CD4-positive, alpha-beta memory T cell (primary cell): ENCODE data around the gene RAB4A. TPM values are rescaled to one million over a fixed set of nuclear protein-coding genes. Genes with fewer than 3 reads are reported as not detected.

Experiments
- CTCF ChIA-PET: fragments of 350-600 bp; sonication (Branson Sonifier 250); formaldehyde crosslinking; loops from one replicate; lab custom pipeline; 2021; ENCODE audit warnings: inconsistent platforms; ENCODE audit not compliant: partially characterized antibody; lab: Charles Lee
- POLR2A ChIA-PET: fragments of 350-600 bp; sonication (Branson Sonifier 250); formaldehyde crosslinking; loops from one replicate; lab custom pipeline; 2021; ENCODE audit not compliant: partially characterized antibody; lab: Charles Lee
- DNase-seq, 5 donors: peaks; one replicate each; pipeline versions ENCODE4 v3.0.0 to v3.0.0-alpha.2; 2020 to 2022; ENCODE audit warnings: mixed read lengths in 1 of 5
- H3K27ac ChIP-seq: one replicate; pipeline ENCODE4 v1.7.0; 2013; ENCODE audit warnings: low read depth, low read length
- H3K27me3 ChIP-seq: 2 replicates; pipeline ENCODE4 v1.7.0; 2013; ENCODE audit warnings: mild to moderate bottlenecking, low read length, moderate library complexity; ENCODE audit not compliant: insufficient read depth
- H3K36me3 ChIP-seq: 2 replicates; pipeline ENCODE4 v1.7.0; 2013; ENCODE audit warnings: mild to moderate bottlenecking, low read length, moderate library complexity; ENCODE audit not compliant: insufficient read depth
- H3K4me1 ChIP-seq: 2 replicates; pipeline ENCODE4 v1.7.0; 2013; ENCODE audit warnings: mild to moderate bottlenecking, low read length, moderate library complexity; ENCODE audit not compliant: insufficient read depth
- H3K4me3 ChIP-seq, 2 donors: one replicate each; pipeline ENCODE4 v1.7.0; 2013; ENCODE audit warnings: low read length in 2 of 2, mild to moderate bottlenecking in 1 of 2
- H3K9me3 ChIP-seq, 2 donors: one replicate each; pipeline ENCODE4 v1.7.0; 2013; ENCODE audit warnings: low read length in 2 of 2, control low read depth in 1 of 2; ENCODE audit not compliant: control insufficient read depth in 1 of 2
- H3K27ac Mint-ChIP-seq, 7 donors: one replicate each; pipeline ENCODE4 v1.8.0; 2020 to 2021; ENCODE audit warnings: mixed read lengths in 7 of 7, mild to moderate bottlenecking in 6 of 7, inconsistent platforms in 3 of 7, moderate library complexity in 3 of 7
- H3K27me3 Mint-ChIP-seq, 2 donors: one replicate each; pipeline ENCODE4 v1.8.0; 2020 to 2021; ENCODE audit warnings: mixed read lengths in 2 of 2
- H3K36me3 Mint-ChIP-seq, 2 donors: one replicate each; pipeline ENCODE4 v1.8.0; 2020 to 2021; ENCODE audit warnings: mixed read lengths in 2 of 2, inconsistent platforms in 1 of 2, mild to moderate bottlenecking in 1 of 2
- H3K4me1 Mint-ChIP-seq, 4 donors: one replicate each; pipeline ENCODE4 v1.8.0; 2020 to 2021; ENCODE audit warnings: mixed read lengths in 4 of 4, mild to moderate bottlenecking in 1 of 4
- H3K4me3 Mint-ChIP-seq, 8 donors: one replicate each; pipeline ENCODE4 v1.8.0; 2020 to 2021; ENCODE audit warnings: mixed read lengths in 8 of 8, mild to moderate bottlenecking in 7 of 8, moderate library complexity in 6 of 8, inconsistent platforms in 3 of 8
- H3K9me3 Mint-ChIP-seq, 8 donors: one replicate each; pipeline ENCODE4 v1.8.0; 2020 to 2021; ENCODE audit warnings: mixed read lengths in 8 of 8, mild to moderate bottlenecking in 5 of 8, inconsistent platforms in 3 of 8, moderate library complexity in 1 of 8
- intact Hi-C: fragments of 100-400 bp; cut with micrococcal nuclease; formaldehyde crosslinking; loops from one replicate; pipeline ENCODE4 v1.15.1; 2023
- polyA plus RNA-seq, 2 donors: library from polyadenylated mRNA; unstranded; fragments of 300-500 nt; fragmentation: Illumina TruSeq; gene quantifications; one replicate each; pipeline ENCODE4 v1.2.3, GENCODE V29; 2021
- total RNA-seq, 2 experiments: library from RNA; stranded (reverse); gene quantifications; one replicate each; pipeline ENCODE4 v1.2.3, GENCODE V29; 2021

Gene RAB4A
- total and polyA plus RNA-seq, 4 experiments from 2014 or later = 18.8 to 44.9 (median 33.3) TPM

DNA sequence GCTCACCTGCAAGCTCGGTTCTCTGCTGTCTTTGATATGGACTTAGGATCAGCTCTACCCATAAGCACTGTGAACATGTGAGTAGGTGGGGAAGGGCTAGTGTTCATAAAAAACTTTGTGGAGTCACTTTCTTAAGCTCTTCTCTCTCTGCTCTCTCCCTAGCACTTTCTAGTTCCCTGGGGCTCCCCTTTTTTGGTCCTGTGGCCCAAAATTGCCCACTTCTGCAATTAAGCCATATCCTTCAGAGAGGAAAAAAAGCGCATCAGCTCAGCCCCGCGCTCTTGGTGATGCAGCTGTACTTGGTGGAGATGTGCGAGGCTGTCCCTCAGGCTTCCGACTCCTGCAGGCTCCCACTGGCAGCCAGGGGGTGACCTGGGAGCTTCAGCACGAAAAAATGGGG lies 48.6 kb downstream of the RAB4A start:
- Histone ChIP-seq H3K27ac (no peak overlapping the region), H3K4me3 (no peak overlapping the region), H3K9me3 (no peaks in the 10 kb centered on the region), H3K36me3 (peaks cover 9% of the 10 kb centered on the region), H3K4me1 (no peaks in the 10 kb centered on the region), H3K27me3 (no peaks in the 10 kb centered on the region)
- Mint-ChIP-seq H3K4me1 (peaks cover 0 to 10% (median 8%) of the 10 kb centered on the region in 4 donors), H3K27me3 (no peaks in the 10 kb centered on the region), H3K4me3 (no peak overlapping the region), H3K9me3 (no peaks in the 10 kb centered on the region), H3K36me3 (peaks cover 32 to 41% of the 10 kb centered on the region in 2 donors), H3K27ac (no peak overlapping the region)
- intact Hi-C loops = no loop called here
- POLR2A ChIA-PET = interaction anchor here (1.0 kb wide), 1 partner anchor 23 kb away, joined by 3 read pairs; no protein-coding TSS in a partner anchor
- CTCF ChIA-PET = interaction anchor here (0.6 to 1.4 kb wide), 2 partner anchors 65 to 163 kb away, joined by 3 read pairs; no protein-coding TSS in a partner anchor
- no peak for DNase-seq

DNA sequence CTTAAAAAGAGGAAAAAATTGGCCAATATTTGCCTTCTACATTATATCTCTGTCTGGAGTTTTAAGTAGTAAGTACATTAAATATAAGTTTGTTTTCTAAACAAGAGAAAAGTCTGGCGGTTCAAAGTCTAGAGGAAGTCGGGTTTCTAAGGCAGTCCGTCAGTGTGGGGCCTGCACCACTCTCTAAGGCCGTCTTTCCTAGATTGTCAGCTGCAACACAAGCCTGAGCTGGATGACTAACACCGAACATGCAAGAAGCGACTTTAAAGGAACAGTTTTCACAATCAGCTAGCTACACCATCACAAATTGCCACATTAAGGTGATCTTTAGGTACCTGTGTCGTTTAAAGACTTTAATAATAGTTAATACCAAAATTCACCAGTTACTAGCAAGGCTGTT lies 52.3 kb downstream of the RAB4A start:
- H3K36me3 Mint-ChIP-seq = peaks cover 49 to 50% of the 10 kb centered on the region in 2 donors
- CTCF ChIA-PET = no interaction called here
- H3K4me3 Mint-ChIP-seq = no peak overlapping the region
- POLR2A ChIA-PET = no interaction called here
- peaks cover 9% of the 10 kb centered on the region for H3K36me3 ChIP-seq
- no peaks in the 10 kb centered on the region for H3K9me3 Mint-ChIP-seq
- no peak overlapping the region for H3K27ac ChIP-seq
- no peaks in the 10 kb centered on the region for H3K27me3 Mint-ChIP-seq
- no peaks in the 10 kb centered on the region for H3K9me3 ChIP-seq
- DNase-seq = no peak
- H3K27me3 ChIP-seq = no peaks in the 10 kb centered on the region
- peaks cover 7 to 42% (median 35%) of the 10 kb centered on the region in 4 donors for H3K4me1 Mint-ChIP-seq
- peaks cover 13% of the 10 kb centered on the region for H3K4me1 ChIP-seq
- H3K4me3 ChIP-seq = no peak overlapping the region
- intact Hi-C loops = no loop called here
- peak overlapping the region in 2 of 7 donors; percentile 51 to 60 for H3K27ac Mint-ChIP-seq

DNA sequence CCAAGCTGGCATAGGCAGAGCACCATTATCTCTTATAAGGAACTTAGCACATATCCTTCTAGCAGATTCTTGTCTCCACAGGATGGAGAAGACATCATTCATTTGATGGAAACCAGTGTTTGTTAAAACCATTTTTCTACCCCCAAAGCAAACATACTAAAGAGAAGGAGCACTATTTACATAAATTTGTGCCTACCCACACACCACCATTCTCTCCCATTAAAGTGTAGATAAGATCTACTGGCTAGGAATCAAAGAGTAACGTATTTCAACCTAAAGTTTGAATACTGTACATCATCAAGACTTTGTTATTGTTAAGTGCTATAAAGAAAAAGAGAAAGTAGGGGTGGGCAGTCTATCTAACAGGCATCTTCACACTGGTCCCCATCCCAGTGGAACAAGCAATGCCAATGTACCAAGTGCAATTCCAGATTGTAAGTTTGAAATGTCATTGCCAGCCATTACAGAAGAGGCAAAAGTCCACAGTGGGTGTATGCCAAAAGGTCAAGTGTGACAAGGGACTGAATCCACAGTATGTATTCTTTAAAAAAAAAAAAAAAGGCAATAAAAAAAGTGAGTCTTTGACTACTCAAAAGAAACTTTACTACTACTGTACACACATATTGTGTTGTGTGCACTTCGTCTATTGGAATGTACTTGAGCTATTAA lies 53.1 kb downstream of the RAB4A start:
- Histone ChIP-seq H3K27ac (no peak overlapping the region), H3K36me3 (peaks cover 9% of the 10 kb centered on the region), H3K27me3 (no peaks in the 10 kb centered on the region), H3K4me1 (peaks cover 16% of the 10 kb centered on the region), H3K9me3 (no peaks in the 10 kb centered on the region), H3K4me3 (no peak overlapping the region)
- H3K4me3 Mint-ChIP-seq = peak overlapping the region in 2 of 8 donors; percentile 5 to 72
- intact Hi-C loops = no loop called here
- POLR2A ChIA-PET = interaction anchor here (3.8 kb wide), 1 partner anchor 18 kb away, joined by 21 read pairs; the partner anchor contains the start of gene CCSAP
- H3K4me1 Mint-ChIP-seq = peaks cover 7 to 51% (median 40%) of the 10 kb centered on the region in 4 donors
- DNase-seq = no peak
- no peaks in the 10 kb centered on the region for H3K9me3 Mint-ChIP-seq
- H3K27me3 Mint-ChIP-seq = no peaks in the 10 kb centered on the region
- H3K27ac Mint-ChIP-seq = peak overlapping the region in 6 of 7 donors; percentile 36 to 96 (median 58)
- CTCF ChIA-PET = interaction anchor here (0.5 kb wide), 1 partner anchor 211 kb away, joined by 3 read pairs; no protein-coding TSS in a partner anchor
- H3K36me3 Mint-ChIP-seq = peaks cover 50 to 57% of the 10 kb centered on the region in 2 donors

DNA sequence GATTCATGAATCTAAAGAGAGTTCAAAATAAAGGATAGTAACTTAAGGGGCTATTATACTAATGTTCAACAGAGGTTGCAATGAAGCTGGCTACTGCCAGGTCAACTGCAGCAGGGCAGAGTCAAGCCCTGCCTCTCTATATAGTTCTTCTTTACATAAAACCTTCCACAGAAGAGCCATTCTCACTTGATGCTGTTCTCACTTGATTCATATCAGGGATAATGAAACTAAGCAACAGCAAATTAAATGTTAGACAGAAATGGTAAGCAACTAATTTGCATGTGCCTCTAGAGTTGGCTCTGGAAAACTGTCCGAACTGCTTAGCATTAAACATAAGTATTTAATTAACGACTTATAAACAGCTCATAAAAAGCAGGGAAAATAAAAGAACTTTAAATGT lies 54.5 kb downstream of the RAB4A start:
- H3K27ac Mint-ChIP-seq = peak overlapping the region; percentile 57 to 98 (median 97)
- Histone ChIP-seq H3K27me3 (no peaks in the 10 kb centered on the region), H3K27ac (peak overlapping the region; percentile 62), H3K4me3 (peak overlapping the region in 1 of 2 donors; percentile 3), H3K4me1 (peaks cover 16% of the 10 kb centered on the region), H3K9me3 (no peaks in the 10 kb centered on the region), H3K36me3 (peaks cover 9% of the 10 kb centered on the region)
- no peak for DNase-seq
- H3K4me3 Mint-ChIP-seq = peak overlapping the region; percentile 29 to 86 (median 76)
- ChIA-PET POLR2A (interaction anchor here (1.1 to 3.8 kb wide), 3 partner anchors 11 to 17 kb away, joined by 3 to 21 read pairs (median 3); partner anchors contain the start of gene CCSAP), CTCF (no interaction called here)
- peaks cover 7 to 56% (median 43%) of the 10 kb centered on the region in 4 donors for H3K4me1 Mint-ChIP-seq
- peaks cover 39 to 54% of the 10 kb centered on the region in 2 donors for H3K36me3 Mint-ChIP-seq
- intact Hi-C loops = no loop called here
- H3K9me3 Mint-ChIP-seq = no peaks in the 10 kb centered on the region
- H3K27me3 Mint-ChIP-seq = no peaks in the 10 kb centered on the region

DNA sequence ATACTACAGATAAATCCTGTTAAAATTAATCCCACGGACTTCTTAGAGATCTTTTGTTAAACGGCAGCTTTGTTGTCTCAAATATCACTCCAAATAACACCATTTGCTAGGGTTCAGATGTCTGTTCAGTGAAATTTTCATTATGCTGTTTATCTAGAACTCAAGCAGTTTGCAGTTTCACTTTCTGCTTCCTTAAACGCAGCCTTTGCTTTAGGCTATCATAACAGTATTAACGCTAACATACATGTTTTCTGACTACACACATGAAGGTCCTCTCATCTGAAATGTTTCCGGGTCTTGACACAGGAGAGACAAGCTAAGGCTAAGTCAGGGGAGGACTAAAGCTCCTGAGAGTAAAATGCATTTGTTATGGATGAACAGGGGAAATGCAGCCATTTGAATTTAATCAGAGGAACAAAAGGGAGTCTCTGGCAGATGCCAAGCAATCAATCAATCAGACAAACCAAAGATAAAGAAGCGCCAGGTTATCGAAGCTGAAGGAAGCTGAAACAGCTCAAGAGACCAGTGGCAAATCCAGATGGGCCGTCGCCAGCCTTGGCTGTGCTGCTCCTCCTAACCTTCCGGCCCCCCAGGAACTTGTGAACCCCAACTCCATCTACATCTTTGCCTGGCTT lies 55.1 kb downstream of the RAB4A start:
- DNase-seq = peak in 2 of 5 donors; percentile 27 to 34
- ChIA-PET CTCF (no interaction called here), POLR2A (interaction anchor here (1.1 to 3.8 kb wide), 3 partner anchors 12 to 16 kb away, joined by 3 to 21 read pairs (median 4); partner anchors contain the start of gene CCSAP)
- Histone ChIP-seq H3K27ac (peak overlapping the region; percentile 62), H3K9me3 (no peaks in the 10 kb centered on the region), H3K4me1 (peaks cover 16% of the 10 kb centered on the region), H3K36me3 (peaks cover 9% of the 10 kb centered on the region), H3K4me3 (peak overlapping the region in 1 of 2 donors; percentile 3), H3K27me3 (no peaks in the 10 kb centered on the region)
- H3K27ac Mint-ChIP-seq = peak overlapping the region; percentile 57 to 98 (median 97)
- peak overlapping the region in 7 of 8 donors; percentile 66 to 86 (median 78) for H3K4me3 Mint-ChIP-seq
- H3K36me3 Mint-ChIP-seq = peaks cover 39 to 54% of the 10 kb centered on the region in 2 donors
- intact Hi-C loops = loop anchor here (1.0 kb wide), 1 partner anchor 15 kb away; no protein-coding TSS in a partner anchor
- H3K27me3 Mint-ChIP-seq = no peaks in the 10 kb centered on the region
- H3K9me3 Mint-ChIP-seq = no peaks in the 10 kb centered on the region
- peaks cover 7 to 56% (median 43%) of the 10 kb centered on the region in 4 donors for H3K4me1 Mint-ChIP-seq

DNA sequence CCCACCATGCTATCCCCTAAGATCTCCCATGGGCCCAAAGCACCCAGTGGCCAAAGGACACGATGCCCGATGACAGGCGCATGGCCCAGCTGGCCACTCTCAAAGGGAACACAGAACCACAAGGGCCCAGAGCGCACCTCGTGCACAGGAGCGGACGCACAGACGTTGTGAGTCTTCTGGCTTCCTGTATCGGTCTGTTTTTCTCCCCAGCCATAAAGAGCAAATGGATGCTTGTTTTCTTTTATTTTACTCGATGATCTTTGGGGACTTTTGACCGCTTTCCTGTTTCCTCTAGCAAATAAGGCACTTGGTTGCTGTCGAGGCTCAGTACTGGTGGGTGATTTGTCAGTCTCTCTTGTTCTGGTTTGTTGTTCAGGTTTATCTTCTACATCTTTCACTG lies 55.7 kb downstream of the RAB4A start:
- CTCF ChIA-PET = no interaction called here
- Mint-ChIP-seq H3K27ac (peak overlapping the region; percentile 57 to 98 (median 97)), H3K4me1 (peaks cover 7 to 56% (median 43%) of the 10 kb centered on the region in 4 donors), H3K36me3 (peaks cover 38 to 53% of the 10 kb centered on the region in 2 donors), H3K9me3 (no peaks in the 10 kb centered on the region), H3K4me3 (peak overlapping the region in 7 of 8 donors; percentile 66 to 86 (median 78)), H3K27me3 (no peaks in the 10 kb centered on the region)
- Histone ChIP-seq H3K27ac (peak overlapping the region; percentile 62), H3K27me3 (no peaks in the 10 kb centered on the region), H3K9me3 (no peaks in the 10 kb centered on the region), H3K36me3 (peaks cover 9% of the 10 kb centered on the region), H3K4me3 (no peak overlapping the region), H3K4me1 (peaks cover 16% of the 10 kb centered on the region)
- intact Hi-C loops = loop anchor here (1.0 kb wide), 1 partner anchor 15 kb away; no protein-coding TSS in a partner anchor
- DNase-seq = peak; percentile 36 to 59 (median 45)
- POLR2A ChIA-PET = interaction anchor here (1.3 to 3.8 kb wide), 2 partner anchors 12 to 16 kb away, joined by 4 to 21 read pairs; partner anchors contain the start of gene CCSAP
